GM19023 (cell line): ENCODE measurements around the gene LCE6A.

Experiments
- ATAC-seq: cut with Tn5 transposase; IDR thresholded peaks from one replicate; pipeline ENCODE4 v1.9.1; 2021; ENCODE audit warnings: mild to moderate bottlenecking, moderate library complexity; ENCODE audit not compliant: unreplicated experiment

Gene LCE6A

DNA sequence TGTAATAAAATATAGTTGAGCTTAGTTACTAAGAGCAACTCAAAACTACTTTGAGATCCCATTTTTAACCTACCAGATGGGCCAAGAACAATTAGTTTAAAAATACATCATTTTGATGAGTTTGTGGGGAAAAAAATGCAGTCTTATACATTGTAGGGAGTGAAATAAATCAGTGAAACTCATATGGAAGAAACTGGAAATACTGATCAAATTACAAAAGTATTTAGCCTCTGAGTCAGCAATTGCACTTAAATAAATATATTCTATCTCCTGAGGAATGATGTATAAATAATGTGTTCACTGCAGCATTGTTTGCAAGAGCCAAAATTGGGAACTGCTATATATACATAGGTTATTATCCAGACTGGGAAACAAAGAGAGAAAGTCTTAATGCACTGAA is 30.8 kb downstream of the LCE6A start:
- no peak for ATAC-seq

DNA sequence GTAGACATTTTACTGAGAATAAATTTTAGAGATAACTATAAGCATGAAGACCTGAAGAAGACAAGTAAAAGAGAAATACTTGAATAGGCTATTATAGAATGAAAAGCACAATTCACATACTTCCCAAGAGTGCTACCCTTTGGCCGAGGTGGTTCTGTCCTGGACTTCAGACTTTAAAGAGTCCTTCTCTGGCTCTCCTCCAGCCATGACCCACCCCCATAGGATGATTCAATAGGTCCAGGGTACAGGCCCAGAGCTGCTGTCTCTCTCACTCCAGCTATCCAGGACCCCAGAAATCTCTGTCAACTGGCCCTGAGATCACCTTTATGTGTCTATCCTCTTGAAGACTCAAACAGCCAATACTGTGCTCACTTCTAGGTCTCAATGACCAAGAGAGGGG is 34.2 kb downstream of the LCE6A start:
- ATAC-seq = no peak

DNA sequence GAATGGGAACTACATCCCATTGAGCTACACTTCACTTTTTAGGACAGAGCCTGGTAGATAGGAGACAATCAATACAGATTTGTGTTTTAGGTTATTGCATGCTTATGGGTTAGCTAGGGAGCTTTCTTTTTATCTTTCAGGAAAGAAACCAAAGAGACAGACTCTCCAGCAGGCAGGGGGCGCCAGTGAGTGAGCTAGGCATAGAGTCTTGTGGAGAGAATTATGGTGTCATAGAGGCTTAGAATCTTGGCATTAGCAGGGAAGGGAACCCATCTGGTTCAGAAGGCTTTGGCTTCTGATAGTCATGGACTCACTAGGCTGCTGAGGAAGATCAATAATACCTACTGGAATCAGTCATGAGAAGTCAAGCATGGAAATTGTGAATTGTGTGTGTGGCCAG is 35.4 kb downstream of the LCE6A start, which contains the start of gene SMCP:
Gene SMCP (plus strand): TSS at position 281 of the 400 bp plus-strand sequence. CDS start 6,101 bp downstream, outside the sequence.
- ATAC-seq = no peak

DNA sequence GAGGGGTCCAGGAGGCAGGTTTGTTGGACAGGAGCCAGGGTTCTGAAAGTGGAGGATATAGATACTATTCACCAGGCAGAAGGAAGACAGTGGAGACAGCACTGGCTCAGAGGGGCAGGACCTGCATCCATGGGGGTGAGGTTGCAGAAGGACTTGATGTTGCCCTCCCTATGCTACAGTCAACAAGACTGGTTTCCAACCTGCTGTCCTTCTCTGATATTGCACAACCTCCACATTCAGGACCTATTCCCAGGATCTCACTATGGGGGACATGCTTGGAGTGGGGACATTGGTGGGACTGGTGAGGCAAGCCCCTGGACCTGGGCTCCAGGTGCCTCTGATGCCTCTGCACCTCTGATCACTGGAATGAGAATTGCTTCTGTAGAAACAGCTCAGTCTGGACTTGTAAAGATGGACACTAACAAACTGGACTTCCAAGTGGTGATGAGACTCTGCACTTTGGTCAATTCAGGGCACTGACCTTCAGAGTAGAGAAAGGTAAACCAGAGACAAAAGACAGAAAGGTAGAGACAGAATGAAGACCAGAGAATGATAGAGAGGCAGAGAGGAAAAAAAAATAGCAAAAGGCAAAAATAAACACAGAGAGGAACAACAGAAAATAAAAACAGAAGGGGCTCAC is 37.0 kb downstream of the LCE6A start:
- no peak for ATAC-seq

DNA sequence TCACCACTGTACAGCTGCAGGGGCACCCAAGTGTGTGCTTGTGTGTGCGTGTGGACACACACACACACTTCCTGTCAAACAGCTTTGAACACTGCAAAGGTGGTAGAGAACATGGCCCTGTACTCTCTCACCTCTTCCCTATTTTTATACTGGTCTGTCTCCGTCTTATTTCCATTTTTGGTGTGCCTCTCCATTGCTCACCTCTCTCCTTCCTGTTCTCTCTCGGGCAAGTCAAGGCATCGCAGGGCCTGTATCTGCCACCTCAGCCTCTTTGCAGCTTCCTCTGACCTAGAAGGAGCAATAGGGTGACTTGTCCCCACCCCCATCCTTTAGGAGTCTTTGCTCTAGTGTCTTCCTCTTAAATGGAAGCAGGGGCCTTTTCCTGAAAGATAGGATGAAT is 37.7 kb downstream of the LCE6A start:
- ATAC-seq = no peak

DNA sequence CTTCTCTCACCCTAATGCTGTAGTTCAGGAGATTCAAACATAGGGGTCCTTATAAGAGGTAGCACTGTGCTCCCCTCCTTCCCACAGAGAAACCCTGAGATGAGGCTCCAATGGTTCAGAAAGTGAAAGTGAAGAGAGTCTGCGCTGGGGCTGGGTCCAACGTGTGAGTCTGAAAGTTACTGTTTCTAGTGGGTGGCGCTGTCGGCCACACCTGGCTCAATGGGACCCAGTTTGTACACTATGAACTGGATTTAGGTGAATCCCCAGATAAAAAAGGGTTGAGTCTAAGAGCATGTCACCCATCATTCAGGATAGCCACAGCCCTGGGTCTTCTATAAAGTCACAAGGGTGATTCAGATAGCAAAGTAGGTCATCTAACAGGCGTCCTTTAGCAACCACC is 38.3 kb downstream of the LCE6A start:
- ATAC-seq = peak; percentile 45

DNA sequence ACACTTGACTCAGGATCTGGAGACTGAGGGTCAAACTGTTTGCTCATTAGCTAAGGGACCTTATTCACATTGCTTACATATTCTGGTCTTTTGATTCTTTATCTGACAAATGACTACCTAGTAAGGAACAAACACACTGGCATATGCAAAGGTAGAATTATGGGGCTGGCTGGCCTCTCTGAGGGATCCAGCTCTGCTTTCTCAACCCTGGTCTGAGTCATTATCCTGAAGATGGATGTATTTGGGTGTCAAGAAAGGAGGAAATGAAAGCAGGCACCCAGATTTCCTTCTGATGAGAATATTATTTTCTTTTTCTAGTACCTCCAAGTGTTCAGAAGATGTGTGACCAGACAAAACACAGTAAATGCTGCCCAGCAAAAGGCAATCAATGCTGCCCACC is 41.4 kb downstream of the LCE6A start:
- no peak for ATAC-seq

DNA sequence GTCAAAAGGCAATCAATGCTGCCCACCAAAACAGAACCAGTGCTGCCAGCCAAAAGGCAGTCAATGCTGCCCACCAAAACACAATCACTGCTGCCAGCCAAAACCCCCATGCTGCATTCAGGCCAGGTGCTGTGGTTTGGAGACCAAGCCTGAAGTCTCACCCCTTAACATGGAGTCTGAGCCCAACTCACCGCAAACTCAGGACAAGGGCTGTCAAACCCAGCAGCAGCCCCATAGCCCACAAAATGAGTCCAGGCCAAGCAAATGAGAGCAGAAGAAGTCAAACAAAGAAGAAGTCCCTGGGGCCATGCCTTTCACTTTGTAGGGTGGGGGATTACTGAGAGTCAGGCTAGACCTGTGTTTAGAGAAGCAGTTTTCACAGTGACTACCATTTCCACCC is 41.9 kb downstream of the LCE6A start:
- no peak for ATAC-seq

DNA sequence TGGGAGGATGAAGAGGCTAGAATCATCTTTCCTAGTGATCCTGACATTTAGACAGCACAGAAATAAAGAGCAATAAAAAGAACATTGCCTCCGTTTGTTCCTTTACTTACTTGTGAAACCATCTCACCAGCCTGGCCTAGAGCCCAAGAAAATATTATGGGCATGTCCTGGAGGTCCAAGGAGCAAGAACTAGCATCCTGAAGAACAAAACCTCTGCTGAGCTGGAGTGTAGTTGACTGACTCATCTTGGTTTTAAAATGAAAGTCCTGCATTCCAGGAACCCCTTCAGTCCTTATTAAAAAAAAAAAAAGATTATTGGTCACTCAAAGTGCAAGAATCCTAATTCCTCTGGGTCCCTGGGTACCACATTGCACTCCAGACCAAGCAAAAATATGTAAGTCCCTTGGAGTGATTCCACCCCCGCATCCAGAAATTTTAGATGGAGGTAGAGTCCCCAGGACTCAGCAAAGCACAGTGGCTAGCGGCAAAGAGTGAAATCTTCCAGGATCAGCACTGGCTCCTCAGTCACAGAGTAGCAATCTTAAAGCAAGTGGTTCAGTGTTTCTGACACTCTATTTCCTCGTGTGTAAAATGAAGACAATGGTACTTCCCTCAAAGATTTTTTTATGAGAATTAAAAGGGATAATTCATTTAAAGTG is 42.4 kb downstream of the LCE6A start:
- no peak for ATAC-seq

DNA sequence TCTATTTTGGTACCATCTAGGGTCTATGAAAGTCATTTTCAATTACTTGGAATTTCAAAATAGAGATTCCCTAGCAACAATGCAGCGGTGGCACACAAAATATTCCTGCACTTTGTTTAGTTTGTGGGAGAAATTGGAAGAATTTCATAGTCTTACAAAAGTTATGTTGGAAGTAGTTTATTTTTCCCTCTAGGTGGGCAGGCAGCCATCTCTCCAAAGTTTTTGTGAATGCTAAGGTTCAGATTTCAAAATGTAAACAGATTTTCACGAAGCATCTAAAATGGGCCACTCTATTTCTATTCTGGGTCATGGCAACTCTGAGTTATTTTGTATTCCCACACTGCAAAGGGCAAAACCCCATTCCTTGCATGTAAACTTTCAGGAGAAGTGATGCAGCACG is 43.4 kb downstream of the LCE6A start:
- ATAC-seq = no peak

DNA sequence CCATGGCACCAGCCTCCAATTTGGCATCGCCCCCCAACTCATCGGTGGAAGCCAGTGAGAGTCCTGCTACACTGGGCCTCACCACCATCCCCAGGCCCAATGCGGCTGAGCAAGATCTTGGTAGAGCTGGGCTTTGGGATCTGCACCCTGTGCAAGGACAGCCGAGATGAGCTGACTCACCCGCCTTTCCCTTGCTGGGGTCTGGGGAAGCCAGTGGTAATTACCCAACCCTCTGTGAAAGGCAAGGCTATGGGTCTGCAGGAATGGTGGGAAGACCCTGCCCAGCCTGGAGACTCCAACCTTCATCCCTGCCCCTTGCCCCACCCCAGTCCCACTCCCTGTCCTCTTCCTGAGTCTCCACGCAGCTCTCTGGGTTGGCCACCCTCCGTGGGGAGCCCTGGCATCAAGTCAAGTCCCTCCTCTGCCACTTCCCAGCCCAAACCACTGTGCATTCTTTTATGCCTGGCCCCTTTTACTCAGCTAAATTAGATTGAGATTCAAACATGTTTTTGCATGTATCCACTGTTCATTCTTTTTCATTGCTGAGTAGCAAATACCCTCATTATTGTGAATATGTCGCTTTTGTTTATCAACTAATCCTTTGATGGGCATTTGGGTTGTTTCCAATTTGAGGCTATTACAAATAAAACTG is 44.2 kb downstream of the LCE6A start:
- no peak for ATAC-seq

DNA sequence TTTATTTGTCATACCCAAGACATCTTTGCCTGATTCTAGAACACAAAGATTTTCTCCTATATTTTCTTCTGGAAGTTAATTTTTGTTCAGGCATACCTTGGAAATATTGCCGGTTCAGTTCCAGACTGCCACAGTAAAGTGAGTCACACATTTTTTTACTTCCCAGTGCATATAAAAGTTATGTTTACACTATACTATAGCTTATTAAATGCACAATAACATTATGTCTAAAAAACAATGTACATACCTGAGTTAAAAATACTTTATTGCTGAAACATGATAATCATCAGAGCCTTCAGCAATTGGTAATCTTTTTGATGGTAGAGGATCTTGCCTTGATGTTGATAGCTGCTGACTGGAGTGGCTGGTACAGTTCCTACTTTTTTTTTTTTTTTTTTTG is 45.5 kb downstream of the LCE6A start:
- ATAC-seq = no peak
